GM15510 (cell line): ENCODE data around the gene UPF1.

ENCODE experiments used
- POLR2A ChIP-seq: IDR thresholded peaks from 3 replicates; pipeline ENCODE4 v1.6.1; 2011; ENCODE audit warnings: borderline replicate concordance; ENCODE audit not compliant: insufficient read length; ENCODE audit errors: extremely low read depth

UPF1 gene

DNA sequence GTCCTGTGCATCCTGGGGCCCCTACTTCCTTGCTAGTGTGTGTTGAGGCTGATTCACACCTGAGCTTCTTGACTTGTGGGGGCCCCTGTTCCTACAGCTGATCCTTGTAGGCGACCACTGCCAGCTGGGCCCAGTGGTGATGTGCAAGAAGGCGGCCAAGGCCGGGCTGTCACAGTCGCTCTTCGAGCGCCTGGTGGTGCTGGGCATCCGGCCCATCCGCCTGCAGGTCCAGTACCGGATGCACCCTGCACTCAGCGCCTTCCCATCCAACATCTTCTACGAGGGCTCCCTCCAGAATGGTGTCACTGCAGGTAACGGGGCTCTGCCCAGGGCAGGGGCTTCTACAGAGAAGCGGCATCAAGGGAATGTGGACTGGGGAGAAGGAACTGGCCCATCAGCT, 25.5 kb downstream of the UPF1 start:
- TF ChIP-seq POLR2A = no peak

DNA sequence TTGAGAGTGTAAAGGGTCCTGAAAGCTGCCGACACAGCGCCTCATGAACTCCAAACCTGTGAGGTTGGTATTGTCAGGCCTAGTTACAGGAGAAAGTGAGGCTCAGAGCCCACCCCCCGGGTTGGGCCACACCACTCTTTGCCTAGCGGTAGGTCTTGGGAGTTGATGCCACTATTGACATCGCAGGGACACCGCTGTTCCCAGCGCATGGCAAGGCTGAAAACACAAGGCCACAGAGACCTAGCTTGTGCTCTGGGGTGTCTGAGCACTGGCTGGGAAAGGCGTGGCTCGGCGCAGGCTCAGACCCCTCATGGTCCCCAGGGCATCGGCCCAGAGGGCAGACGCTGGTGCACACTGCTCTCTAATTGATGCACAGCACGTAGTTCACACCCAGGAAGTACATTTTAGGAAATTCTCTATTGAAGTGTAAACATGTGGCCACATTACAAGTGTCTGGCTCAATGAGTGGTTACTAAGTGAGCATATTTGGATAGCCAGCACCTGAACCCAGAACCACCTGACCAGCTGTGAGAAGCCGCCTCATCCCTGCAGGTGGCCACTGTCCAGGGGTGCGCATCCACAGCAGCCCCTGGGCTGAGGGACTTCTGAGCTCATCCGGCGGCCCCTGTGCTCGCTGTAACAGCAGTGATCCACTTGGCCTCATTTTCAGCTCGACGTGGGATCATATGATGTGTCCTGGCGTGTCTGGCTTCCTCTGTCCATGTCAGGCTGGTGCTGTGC, 27.3 kb downstream of the UPF1 start:
- no peak for TF ChIP-seq POLR2A

DNA sequence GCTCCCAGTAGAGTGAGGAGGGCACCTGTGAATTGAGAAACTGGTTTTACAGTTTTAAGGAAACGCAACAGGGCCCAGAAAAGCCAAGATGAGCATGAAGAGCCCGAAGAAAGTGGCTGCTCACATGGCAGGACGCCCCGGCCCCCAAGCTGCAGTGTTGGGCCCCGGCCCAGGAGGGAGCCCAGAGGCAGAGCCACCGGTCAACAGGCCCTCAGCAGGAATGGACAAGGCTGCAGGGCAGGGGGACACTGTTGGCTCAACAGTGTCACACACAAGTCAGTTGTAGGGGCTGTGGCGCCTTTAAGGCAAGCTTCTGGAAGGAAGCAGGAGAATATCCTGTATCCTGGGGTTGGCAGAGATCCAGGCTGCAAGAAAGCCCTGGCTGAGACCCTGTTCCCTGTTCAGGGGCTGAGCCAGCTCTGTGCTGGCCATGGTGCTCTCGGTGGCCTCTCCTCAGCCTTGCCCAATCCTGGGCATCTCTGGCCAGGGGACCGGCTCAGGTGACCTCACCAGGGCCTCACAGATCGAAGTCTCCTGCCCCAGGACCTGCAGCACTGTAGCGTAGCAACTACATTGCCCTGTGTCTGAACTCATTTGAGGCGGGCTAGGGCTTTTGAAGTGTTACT, 28.0 kb downstream of the UPF1 start:
- no peak for TF ChIP-seq POLR2A

DNA sequence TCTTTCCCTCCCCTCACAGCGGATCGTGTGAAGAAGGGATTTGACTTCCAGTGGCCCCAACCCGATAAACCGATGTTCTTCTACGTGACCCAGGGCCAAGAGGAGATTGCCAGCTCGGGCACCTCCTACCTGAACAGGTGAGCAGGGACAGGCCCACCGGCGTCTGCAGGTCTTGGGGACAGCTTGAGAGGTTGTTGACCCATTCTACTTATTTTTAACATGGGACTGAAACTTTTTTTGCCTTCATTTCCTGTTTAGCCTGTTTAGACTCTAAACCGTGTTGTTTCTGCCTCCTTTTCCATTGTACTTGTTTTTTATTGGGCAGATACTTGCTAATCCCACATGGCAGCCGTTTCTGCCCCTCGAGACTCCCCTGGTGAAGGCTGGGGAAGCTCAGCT, 28.5 kb downstream of the UPF1 start:
- TF ChIP-seq POLR2A = no peak

DNA sequence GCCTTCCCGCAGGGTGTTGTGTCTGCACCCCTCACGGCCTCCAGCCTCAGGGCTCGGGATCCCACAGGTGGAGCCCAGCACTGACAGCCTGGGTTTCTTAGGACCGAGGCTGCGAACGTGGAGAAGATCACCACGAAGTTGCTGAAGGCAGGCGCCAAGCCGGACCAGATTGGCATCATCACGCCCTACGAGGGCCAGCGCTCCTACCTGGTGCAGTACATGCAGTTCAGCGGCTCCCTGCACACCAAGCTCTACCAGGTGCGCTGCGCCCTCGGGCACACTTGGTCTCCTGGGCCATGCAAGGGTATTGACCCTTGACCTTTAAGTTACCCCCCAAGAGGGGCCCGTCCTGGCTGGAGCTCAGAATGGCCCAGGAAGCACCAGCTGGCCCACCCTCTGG, 29.0 kb downstream of the UPF1 start:
- TF ChIP-seq POLR2A = no peak

DNA sequence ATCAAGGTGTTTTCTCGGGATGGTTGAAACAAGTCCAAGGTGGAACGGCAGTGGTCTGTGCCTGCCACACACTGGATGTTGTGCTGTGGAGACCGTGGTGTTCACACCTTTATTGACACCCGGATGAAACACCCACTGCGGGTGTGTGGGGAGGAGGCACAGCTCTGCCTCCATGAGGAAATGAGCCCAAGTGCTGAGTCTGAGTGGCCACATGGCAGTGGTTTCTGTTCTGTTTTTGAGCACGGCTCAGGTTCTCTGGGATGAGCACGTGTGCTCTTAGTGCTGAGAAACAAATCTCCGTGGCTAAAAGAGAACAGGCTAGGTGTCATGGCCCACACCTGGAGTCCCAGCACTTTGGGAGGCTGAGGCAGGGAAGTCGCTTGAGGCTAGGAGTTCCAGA, 29.5 kb downstream of the UPF1 start:
- TF ChIP-seq POLR2A = no peak

DNA sequence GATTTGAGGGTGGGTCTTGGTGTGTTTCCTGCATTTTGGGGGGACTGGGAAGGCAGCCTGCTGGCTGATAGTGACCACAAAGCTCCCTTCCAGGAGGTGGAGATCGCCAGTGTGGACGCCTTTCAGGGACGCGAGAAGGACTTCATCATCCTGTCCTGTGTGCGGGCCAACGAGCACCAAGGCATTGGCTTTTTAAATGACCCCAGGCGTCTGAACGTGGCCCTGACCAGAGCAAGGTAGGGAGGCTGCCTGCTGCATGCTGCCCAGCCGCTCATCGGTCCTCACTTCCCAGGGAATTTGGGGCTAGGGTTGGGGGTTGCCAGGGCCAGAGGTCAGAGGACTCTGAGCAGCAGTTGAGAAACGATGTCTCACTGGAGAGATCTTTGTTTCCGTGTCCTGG, 30.2 kb downstream of the UPF1 start:
- no peak for TF ChIP-seq POLR2A

DNA sequence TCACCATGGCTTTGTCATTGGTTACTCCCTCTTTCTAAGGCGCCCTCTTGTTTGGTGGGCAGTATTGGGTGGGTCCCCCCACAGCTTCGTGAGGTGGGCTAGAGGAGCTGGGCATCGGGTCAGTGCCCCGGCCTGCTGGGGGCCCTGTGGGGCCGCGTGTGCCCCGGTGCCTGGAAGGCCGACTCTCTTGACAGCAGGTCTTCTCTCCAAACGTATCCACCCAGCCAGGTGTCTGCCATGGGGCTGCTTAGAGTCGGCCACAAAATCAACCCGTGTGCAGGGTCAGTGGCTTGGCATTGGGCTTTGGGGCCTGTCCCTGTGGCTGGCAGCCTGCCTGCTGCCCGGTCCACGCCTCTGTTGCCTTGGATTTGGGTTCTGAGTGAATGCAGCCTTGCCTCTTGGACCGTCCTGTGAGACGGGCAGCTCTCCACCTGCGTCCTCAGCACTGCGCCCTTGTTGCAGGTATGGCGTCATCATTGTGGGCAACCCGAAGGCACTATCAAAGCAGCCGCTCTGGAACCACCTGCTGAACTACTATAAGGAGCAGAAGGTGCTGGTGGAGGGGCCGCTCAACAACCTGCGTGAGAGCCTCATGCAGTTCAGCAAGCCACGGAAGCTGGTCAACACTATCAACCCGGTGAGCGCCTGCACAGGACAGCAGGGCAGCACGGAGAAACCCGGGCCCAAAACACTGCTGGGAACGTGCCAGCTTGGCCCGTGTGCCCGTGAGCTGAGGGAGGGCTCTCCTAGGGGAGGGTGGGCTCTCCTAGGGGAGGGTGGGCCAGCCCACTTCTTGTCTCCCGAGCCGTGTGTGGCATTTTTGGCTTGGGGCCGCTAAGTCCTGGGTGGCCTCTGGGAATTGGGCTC, 31.4 kb downstream of the UPF1 start:
- no peak for TF ChIP-seq POLR2A

DNA sequence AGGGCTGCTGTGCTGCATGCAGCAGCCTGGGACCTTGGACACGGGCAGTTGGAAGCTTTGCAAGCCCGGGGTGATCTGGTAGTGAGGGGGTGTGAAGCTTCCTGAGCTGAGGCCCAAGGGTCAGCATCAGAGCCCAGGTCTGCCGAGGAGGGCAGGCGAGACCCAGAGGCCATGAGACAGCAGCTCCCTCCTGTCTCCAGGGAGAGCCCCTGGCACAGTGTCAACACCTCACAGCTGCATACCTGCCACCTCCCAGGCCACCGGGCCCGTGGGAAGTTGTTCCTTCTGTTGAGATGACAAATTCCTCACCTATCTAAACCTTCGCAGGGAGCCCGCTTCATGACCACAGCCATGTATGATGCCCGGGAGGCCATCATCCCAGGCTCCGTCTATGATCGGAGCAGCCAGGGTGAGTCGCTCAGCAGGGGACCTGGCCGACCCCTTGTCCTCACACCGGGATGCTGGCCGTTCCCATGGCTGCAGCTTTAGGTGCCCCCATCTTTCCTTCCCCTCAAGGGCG, 32.1 kb downstream of the UPF1 start:
- no peak for TF ChIP-seq POLR2A

DNA sequence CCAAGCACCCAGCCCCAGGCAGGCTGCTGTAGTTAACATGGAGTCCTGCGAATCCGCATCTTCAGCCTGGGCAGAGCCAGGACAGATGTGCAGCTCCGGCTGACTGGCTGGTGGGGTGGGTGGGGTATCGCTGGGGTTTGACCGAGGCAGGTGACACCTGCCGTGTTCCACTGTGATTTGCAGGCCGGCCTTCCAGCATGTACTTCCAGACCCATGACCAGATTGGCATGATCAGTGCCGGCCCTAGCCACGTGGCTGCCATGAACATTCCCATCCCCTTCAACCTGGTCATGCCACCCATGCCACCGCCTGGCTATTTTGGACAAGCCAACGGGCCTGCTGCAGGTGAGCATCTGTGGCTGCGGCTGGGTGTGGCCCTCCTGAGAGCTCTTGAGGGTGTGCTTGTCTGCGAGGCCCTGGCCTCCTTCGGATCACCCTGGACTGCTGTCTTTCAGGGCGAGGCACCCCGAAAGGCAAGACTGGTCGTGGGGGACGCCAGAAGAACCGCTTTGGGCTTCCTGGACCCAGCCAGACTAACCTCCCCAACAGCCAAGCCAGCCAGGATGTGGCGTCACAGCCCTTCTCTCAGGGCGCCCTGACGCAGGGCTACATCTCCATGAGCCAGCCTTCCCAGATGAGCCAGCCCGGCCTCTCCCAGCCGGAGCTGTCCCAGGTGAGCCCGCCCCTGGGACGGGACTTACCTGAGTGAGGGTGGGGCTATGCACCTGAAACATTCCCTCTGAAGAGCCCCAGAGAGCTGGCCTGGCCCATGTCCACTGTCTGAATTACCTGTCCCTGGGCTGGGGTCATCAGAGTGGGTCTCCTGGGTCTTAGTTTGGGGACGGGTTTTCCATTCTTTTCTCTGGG, 33.6 kb downstream of the UPF1 start:
- TF ChIP-seq POLR2A = no peak

DNA sequence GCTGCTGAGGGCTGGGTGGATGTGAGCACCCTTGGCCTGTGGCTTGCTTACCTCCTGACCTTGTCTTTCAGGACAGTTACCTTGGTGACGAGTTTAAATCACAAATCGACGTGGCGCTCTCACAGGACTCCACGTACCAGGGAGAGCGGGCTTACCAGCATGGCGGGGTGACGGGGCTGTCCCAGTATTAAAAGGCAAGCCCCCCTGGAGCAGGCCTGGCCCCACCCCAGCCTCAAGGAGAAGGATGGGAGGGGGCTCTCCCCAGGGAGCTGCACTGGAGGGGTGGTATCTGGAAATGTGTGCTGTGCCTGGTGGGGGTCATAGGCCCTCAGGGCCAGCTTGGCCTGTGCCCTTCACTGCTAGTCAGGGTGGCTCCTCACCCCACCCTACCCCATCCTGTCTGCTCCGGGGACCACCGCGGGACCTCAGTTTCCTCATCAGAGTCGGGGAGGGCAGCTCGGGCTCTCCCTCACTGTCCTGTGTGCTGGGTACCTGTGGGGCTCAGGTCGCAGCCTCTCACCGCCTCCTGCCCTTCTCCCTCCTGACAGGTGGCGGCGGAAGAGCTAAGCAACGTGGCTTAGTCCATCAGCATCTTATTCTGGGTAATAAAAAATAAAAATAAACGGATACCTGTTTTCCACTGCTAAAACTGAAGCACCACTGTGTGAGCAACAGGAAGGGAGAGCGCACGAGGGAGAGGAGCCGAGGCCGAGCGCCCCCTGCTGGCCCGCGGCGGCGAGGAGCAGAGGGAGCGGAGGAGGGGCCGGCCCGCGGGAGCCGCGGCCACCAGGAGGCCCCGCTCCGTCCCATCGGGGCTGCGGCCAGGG, 34.4 kb downstream of the UPF1 start:
- TF ChIP-seq POLR2A = no peak

DNA sequence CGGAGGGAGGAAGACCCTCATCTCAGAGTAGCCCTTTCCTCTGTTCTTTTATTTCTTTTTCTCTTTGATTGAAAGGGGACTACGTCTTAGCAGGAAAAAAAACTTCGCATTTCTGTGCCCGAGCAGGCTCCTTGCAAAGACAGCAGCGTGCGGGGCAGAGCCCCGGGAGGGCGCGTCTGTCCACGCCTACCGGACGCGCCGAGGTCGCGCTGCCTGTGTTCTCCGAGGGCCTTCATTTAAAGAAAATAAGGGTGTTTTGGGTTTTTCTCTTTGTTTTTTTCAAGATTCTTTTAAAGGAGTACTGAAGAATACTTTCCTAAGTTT, 35.0 kb downstream of the UPF1 start:
- TF ChIP-seq POLR2A = no peak

DNA sequence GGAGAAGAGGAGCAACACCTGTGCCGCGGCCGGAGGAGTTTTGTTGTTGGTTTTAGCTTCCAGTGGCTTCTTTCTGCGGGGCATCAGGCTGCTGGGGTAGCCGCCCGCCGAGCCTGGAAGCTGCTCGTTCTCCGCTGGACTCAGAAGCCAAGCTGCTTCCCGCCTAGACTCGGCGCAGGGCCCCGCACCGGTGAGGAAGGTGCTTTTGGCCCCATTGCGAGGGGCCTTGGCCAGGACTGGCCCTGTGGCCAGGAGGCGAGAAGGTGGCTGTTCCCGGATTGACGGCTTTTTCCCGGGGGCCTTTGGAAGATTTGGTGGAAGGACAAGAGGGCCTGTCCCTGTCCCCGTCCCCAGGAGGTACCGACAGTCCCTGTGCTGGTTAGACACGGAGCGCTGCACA, 35.4 kb downstream of the UPF1 start:
- no peak for TF ChIP-seq POLR2A

DNA sequence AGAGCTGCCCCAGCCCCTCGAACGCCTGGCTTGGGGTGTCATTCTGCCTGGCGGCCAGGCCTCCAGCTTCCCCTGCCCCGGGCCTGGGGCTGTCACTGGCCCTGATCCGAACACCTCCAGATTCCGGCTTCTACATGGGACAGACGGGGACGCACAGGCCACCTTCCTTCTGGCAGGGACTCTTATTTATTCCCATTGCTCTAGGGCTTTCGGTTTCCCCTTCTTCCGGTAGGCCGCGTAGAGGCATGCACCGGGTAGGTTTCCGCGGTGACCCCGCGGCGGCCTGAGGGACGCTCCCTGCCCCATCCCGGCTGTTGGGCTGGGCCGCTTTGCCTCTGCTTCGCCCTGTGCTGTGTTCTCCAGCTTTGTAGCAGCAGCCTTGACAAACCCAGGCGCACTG, 36.0 kb downstream of the UPF1 start:
- no peak for TF ChIP-seq POLR2A

DNA sequence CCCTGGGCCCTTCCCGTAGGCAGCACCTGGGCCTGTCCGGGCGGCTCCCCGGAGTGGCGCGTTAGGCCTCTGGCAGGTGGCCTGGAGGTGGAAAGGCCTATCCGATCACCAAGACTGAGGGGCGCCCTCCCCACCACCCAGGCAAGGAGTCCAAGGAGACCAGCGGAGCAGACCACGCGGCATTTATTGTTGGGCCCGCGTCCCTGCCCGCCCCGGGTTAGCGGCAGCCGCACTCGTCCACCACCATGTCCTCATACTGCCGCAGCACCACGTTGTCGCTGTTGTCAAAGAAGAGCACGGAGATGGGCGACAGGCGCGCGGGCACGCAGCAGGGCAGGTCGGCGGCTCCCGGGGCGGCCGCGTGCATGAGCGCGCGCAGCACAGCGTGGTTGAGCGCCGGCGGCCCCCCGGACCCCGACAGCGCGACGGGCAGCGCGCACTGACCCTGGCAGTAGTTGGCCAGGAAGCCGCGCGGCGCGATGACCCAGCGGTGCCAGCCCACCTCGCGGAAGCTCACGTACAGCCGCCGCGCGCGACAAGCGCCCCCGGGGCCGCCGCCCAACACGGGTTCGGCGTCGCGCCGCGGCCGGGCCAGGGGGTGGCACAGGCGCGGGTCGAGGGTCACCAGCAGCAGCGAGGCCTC, 36.7 kb downstream of the UPF1 start:
- TF ChIP-seq POLR2A = no peak
